Effector memory CD4-positive, alpha-beta T cell (primary cell): Measurements from ENCODE around the gene CDKAL1.
"Not testable (repeated sequence)": the region's sequence is repeated elsewhere in the genome, so short reads cannot be mapped to it uniquely, and the experiment has no call there.

ENCODE experiments used
- DNase-seq, 3 donors: peaks; one replicate each; pipeline ENCODE4 v3.0.0-alpha.2; 2020
- H3K27ac ChIP-seq: 2 replicates; pipeline ENCODE4 v1.7.0; 2013; ENCODE audit warnings: mild to moderate bottlenecking, low read length, moderate library complexity; ENCODE audit not compliant: insufficient read depth, poor library complexity, severe bottlenecking
- H3K27me3 ChIP-seq: replicated peaks from 2 replicates; pipeline ENCODE4 v1.7.0; 2013; ENCODE audit warnings: mild to moderate bottlenecking, low read length; ENCODE audit not compliant: insufficient read depth, control insufficient read depth, poor library complexity, severe bottlenecking
- H3K36me3 ChIP-seq: 2 replicates; pipeline ENCODE4 v1.7.0; 2013; ENCODE audit warnings: mild to moderate bottlenecking, low read length, moderate library complexity; ENCODE audit not compliant: control insufficient read depth, insufficient read depth
- H3K4me1 ChIP-seq: 2 replicates; pipeline ENCODE4 v1.7.0; 2013; ENCODE audit warnings: low read length, mild to moderate bottlenecking; ENCODE audit not compliant: control insufficient read depth, insufficient read depth, poor library complexity, severe bottlenecking
- H3K4me3 ChIP-seq: 2 replicates; pipeline ENCODE4 v1.7.0; 2013; ENCODE audit warnings: low read length, low read depth, mild to moderate bottlenecking; ENCODE audit not compliant: insufficient read depth, poor library complexity, severe bottlenecking
- H3K9me3 ChIP-seq: 2 replicates; pipeline ENCODE4 v1.7.0; 2013; ENCODE audit warnings: mild to moderate bottlenecking, low read length, moderate library complexity; ENCODE audit not compliant: control insufficient read depth

Gene CDKAL1

DNA sequence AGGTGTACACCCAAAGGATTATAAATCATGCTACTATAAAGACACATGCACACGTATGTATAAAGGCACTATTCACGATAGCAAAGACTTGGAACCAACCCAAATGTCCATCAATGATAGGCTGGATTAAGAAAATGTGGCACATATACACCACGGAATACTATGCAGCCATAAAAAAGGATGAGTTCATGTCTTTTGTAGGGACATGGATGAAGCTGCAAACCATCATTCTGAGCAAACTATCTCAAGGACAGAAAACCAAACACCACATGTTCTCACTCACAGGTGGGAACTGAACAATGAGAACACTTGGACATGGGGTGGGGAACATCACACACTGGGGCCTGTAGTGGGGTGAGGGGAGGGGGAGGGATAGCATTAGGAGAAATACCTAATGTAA lies 9.0 kb upstream of the CDKAL1 start:
- not testable (repeated sequence) for H3K9me3 ChIP-seq, H3K4me1 ChIP-seq

GRCh38 chr6:20529086-20529448 lies 5.2 kb upstream of the CDKAL1 start:
- not testable (repeated sequence) for H3K4me3 ChIP-seq, H3K9me3 ChIP-seq, H3K27ac ChIP-seq, H3K4me1 ChIP-seq, DNase-seq, H3K36me3 ChIP-seq, H3K27me3 ChIP-seq

More for the DNA sequence above, 9.0 kb upstream of the CDKAL1 start:
- H3K4me3 ChIP-seq, H3K27me3 ChIP-seq, DNase-seq, H3K27ac ChIP-seq, H3K36me3 ChIP-seq: not testable (repeated sequence)

DNA sequence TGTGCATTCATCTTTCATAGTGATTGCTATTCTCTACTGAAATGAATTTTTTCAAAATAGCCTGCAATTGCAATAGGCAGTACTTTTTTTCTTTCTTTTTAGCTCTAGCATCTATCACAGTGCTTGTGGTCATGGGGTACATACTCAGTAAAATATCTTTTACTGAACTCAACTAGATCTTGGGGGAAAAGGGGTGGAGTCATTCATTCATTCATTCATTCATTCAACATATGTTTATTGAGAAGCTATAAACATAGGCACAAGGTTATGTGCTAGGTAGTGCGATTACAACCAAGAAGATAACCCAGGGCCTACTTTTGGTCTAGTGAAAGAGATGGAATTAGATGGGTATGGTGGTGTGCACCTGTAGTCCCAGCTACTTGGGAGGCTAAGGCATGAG lies 1.4 kb upstream of the CDKAL1 start:
- Histone ChIP-seq H3K36me3 (peaks cover 1% of the 10 kb centered on the region), H3K4me3 (no peak overlapping the region), H3K27me3 (no peaks in the 10 kb centered on the region), H3K9me3 (no peaks in the 10 kb centered on the region), H3K27ac (no peak overlapping the region), H3K4me1 (peaks cover 11% of the 10 kb centered on the region)
- no peak for DNase-seq

DNA sequence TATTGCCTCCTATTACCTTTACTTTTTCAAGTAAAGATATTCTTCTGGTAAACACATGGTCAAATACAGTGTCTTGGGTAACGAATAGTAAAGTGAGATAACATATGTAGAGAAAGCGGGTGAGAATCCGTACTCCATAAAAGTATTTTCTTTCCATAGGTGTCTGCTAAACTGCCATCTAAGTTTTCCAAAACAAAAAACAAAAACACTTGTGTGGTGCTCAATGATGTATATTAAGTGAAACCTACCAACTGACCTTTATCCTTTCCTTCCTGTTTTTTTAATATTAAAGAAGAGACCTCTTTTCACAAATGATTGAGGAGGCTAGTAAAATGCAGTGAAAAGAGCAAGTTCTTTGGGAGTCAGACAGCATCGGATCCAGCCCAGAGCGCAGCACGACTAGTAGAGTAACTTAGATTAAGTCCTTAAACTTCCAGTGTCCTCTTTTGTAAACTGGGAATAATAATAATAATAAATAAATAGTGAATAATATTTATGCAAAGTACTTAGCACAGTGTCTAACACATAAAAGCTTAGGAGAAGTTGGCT lies 437 bp upstream of the CDKAL1 start:
- DNase-seq, result no peak
- H3K27ac ChIP-seq, result no peak overlapping the region
- H3K27me3 ChIP-seq, result no peaks in the 10 kb centered on the region
- H3K9me3 ChIP-seq, result no peaks in the 10 kb centered on the region
- H3K36me3 ChIP-seq, result peaks cover 10% of the 10 kb centered on the region
- H3K4me3 ChIP-seq, result peak overlapping the region; percentile 86
- peaks cover 7% of the 10 kb centered on the region for H3K4me1 ChIP-seq

GRCh38 chr6:20538131-20538662 lies 3.9 kb downstream of the CDKAL1 start:
- H3K9me3 ChIP-seq, result no peaks in the 10 kb centered on the region
- H3K27me3 ChIP-seq, result no peaks in the 10 kb centered on the region
- no peak for DNase-seq
- H3K27ac ChIP-seq, result no peak overlapping the region
- no peak overlapping the region for H3K4me3 ChIP-seq
- H3K36me3 ChIP-seq, result peaks cover 20% of the 10 kb centered on the region
- H3K4me1 ChIP-seq, result peaks cover 6% of the 10 kb centered on the region

- Histone ChIP-seq H3K27ac (no peak overlapping the region), H3K4me1 (peaks cover 6% of the 10 kb centered on the region), H3K4me3 (no peak overlapping the region), H3K36me3 (peaks cover 20% of the 10 kb centered on the region), H3K27me3 (no peaks in the 10 kb centered on the region), H3K9me3 (no peaks in the 10 kb centered on the region)
- no peak for DNase-seq
These were observed 4.7 kb downstream of the CDKAL1 start for GRCh38 chr6:20538907-20539306.

- Histone ChIP-seq H3K9me3 (no peaks in the 10 kb centered on the region), H3K27ac (no peak overlapping the region), H3K4me1 (peaks cover 6% of the 10 kb centered on the region), H3K4me3 (no peak overlapping the region), H3K27me3 (no peaks in the 10 kb centered on the region), H3K36me3 (peaks cover 20% of the 10 kb centered on the region)
- no peak for DNase-seq
These were observed 5.1 kb downstream of the CDKAL1 start for GRCh38 chr6:20539387-20539786.

GRCh38 chr6:20540683-20541082 lies 6.4 kb downstream of the CDKAL1 start:
- Histone ChIP-seq H3K4me1 (no peaks in the 10 kb centered on the region), H3K27me3 (no peaks in the 10 kb centered on the region), H3K9me3 (no peaks in the 10 kb centered on the region), H3K36me3 (peaks cover 20% of the 10 kb centered on the region), H3K4me3 (no peak overlapping the region), H3K27ac (no peak overlapping the region)
- DNase-seq, result no peak

- Histone ChIP-seq H3K9me3 (no peaks in the 10 kb centered on the region), H3K36me3 (peaks cover 24% of the 10 kb centered on the region), H3K4me3 (no peak overlapping the region), H3K27me3 (no peaks in the 10 kb centered on the region), H3K4me1 (no peaks in the 10 kb centered on the region), H3K27ac (no peak overlapping the region)
- no peak for DNase-seq
These were observed 7.1 kb downstream of the CDKAL1 start for GRCh38 chr6:20541382-20541781.

DNA sequence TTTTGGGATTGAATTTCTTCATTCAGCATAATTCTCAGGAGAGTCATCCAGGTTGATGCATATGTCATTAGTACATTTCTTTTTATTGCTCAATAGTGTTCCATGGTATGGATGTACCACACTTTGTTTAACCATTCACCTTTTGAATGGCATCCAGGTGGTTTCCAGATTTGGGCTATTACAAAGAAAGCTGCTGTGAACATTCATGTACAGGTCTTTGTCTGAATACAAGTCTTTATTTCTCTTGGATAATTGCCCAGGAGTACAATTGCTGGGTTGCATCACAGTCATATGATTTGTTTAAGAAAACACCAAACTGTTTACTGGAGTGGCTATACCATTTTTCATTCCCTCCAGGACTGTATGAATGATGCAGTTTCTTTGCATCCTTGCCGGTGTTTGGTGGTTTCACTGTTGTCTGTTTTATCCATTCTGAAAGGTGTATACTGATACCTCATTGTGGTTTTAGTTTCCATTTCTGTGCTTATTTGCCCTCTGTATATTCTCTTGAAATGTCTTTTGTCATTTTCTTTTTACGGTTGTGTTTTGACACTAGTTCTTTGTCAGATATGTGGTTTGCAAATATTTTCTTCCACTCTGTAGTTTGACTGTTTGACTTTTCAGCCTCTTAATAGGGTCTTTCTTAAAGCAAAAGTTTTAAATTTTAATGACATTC lies 8.8 kb downstream of the CDKAL1 start:
- no peaks in the 10 kb centered on the region for H3K9me3 ChIP-seq
- H3K36me3 ChIP-seq, result peaks cover 25% of the 10 kb centered on the region
- DNase-seq, result no peak
- H3K27ac ChIP-seq, result no peak overlapping the region
- H3K4me1 ChIP-seq, result no peaks in the 10 kb centered on the region
- H3K4me3 ChIP-seq, result no peak overlapping the region
- no peaks in the 10 kb centered on the region for H3K27me3 ChIP-seq
